ENCODE measurements around the gene ACSBG1.

The ACSBG1 gene

GRCh38 chr15:78234515-78235040 lies at the start of gene ACSBG1:
Gene ACSBG1, minus strand, starts transcription at chr15:78234565. Its CDS starts 64 bp downstream, at chr15:78234501.
- DNase-seq, result no peak

- DNase-seq, result no peak
Measured at GRCh38 chr15:78282324-78282723, 48.0 kb upstream of the ACSBG1 start.

- no peak for DNase-seq
Measured at GRCh38 chr15:78280319-78281072, 46.1 kb upstream of the ACSBG1 start.

GRCh38 chr15:78276064-78276943 lies 41.9 kb upstream of the ACSBG1 start:
- DNase-seq, result no peak

- no peak for DNase-seq
Measured at GRCh38 chr15:78274994-78275393, 40.6 kb upstream of the ACSBG1 start.

GRCh38 chr15:78272776-78273175 lies 38.4 kb upstream of the ACSBG1 start:
- DNase-seq, result no peak

- DNase-seq, result no peak
Measured at GRCh38 chr15:78272316-78272715, 38.0 kb upstream of the ACSBG1 start.

GRCh38 chr15:78266806-78267205 lies 32.4 kb upstream of the ACSBG1 start:
- DNase-seq, result no peak

GRCh38 chr15:78266229-78266628 lies 31.9 kb upstream of the ACSBG1 start:
- DNase-seq, result no peak

- no peak for DNase-seq
Measured at GRCh38 chr15:78265752-78266224, 31.4 kb upstream of the ACSBG1 start.

GRCh38 chr15:78265137-78265460 lies 30.7 kb upstream of the ACSBG1 start:
- DNase-seq, result no peak

GRCh38 chr15:78264304-78265136 lies 30.2 kb upstream of the ACSBG1 start, which contains the start of gene DNAJA4:
Gene DNAJA4, plus strand, starts transcription at chr15:78264562. Its CDS starts 202 bp downstream, at chr15:78264764.
- DNase-seq, result peak; percentile 57

GRCh38 chr15:78263907-78264303 lies 29.5 kb upstream of the ACSBG1 start:
- no peak for DNase-seq

GRCh38 chr15:78263351-78263781 lies 29.0 kb upstream of the ACSBG1 start:
- no peak for DNase-seq

- no peak for DNase-seq
Measured at GRCh38 chr15:78261062-78261461, 26.7 kb upstream of the ACSBG1 start.

- no peak for DNase-seq
Measured at GRCh38 chr15:78260489-78260888, 26.1 kb upstream of the ACSBG1 start.

GRCh38 chr15:78259232-78259631 lies 24.9 kb upstream of the ACSBG1 start:
- no peak for DNase-seq

GRCh38 chr15:78257681-78258080 lies 23.3 kb upstream of the ACSBG1 start:
- DNase-seq, result no peak

- no peak for DNase-seq
Measured at GRCh38 chr15:78256044-78256437, 21.7 kb upstream of the ACSBG1 start.

- no peak for DNase-seq
Measured at GRCh38 chr15:78255421-78256043, 21.2 kb upstream of the ACSBG1 start.

- DNase-seq, result no peak
Measured at GRCh38 chr15:78251136-78251535, 16.8 kb upstream of the ACSBG1 start.

- DNase-seq, result no peak
Measured at GRCh38 chr15:78249131-78249530, 14.8 kb upstream of the ACSBG1 start.

Measured in activated CD4-positive, alpha-beta T cell treated with anti-CD3 and anti-CD28 coated beads for 1 hour (primary cell).